COR-L47 (cell line): ENCODE results near the gene ZNF785.
"Not testable (repeated sequence)": the region's sequence is repeated elsewhere in the genome, so short reads cannot be mapped to it uniquely, and the experiment has no call there.

Experiments used
- DNase-seq: peaks from one replicate; lab custom pipeline; 2025; lab: John Stamatoyannopoulos, UW

The ZNF785 gene

DNA sequence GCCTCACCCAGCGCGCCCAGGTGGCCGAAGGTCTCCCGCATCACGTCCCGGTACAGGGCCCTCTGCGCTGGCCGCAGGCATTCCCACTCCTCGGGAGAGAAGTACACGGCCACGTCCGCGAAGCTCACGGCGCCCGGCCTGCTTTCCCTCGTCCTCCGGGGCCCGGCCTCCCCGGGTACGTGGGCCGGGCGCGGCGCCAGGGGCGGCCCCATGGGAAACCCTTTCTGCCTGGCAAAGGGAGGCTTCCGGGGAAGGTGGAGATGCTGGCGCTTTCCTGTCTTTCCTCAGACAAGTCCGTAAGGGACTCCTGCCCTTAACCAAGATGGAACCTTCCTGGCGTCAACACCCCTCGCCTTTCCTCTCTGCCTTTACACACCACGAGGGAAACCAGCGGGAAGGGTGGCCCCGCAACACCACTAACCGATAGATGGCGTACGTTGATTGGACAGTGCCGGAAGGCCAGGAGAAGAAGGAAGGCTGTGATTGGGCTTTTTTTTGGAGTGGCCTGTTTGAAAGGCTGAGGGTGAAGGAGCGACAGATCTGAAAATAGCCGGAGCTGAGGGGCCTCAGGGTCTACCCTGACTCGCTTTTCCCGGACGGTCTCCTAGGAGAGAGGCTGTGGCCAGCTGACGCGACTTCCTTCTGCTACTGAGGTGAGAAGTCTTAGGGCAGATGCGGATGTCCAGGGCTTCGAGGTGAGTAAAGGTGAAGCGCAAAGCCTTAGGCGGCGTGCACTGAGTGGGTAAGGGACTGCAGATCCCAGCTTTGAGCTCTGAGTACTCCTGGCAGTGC, at the start of gene ZNF785:
TSS of gene ZNF785 (minus strand) at position 298 of the 792 bp plus-strand sequence. CDS start at position 212, 86 bp downstream.
- peak; percentile 98 for DNase-seq

DNA sequence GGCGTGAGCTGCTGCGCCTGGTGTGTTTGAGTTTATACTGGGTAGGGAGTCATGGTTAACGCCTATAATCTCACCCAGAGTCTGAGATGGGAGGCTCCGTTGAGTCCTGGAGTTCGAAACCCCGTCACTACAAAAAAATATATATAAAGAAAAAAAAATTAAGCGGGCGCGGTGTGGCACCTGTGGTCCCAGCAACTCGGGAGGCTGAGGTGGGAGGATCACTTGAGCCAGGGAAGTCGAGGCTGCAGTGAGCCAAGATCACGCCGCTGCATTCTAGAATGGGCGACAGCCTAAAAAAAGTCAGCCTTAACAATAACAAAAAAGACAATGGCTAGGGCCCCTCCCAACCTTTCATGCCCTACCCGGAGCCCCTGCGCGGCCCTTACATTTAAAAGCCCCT, 48.0 kb upstream of the ZNF785 start:
- DNase-seq = no peak

GRCh38 chr16:30632454-30632853, 47.0 kb upstream of the ZNF785 start:
- not testable (repeated sequence) for DNase-seq

- DNase-seq = peak; percentile 51
Measured at GRCh38 chr16:30628628-30629540, 43.4 kb upstream of the ZNF785 start.

DNA sequence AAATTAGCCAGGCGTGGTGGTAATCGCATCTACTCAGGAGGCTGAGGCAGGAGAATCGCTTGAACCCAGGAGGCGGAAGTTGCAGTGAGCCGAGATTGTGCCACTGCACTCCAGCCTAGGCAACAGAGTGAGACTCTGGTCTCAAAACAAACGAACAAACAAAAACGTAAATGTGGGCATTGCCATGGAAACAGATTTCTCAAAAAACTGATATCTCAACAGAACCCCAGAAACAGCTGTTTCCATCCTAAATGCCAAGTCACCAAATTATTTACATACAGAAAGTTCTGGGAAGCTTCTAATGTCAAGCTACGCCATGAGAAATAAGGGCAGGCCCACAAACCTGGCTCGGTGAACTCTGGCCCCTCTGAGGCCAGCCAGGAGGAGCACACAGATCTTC, 40.7 kb upstream of the ZNF785 start:
- no peak for DNase-seq

GRCh38 chr16:30623536-30624283, 38.2 kb upstream of the ZNF785 start:
- no peak for DNase-seq

DNA sequence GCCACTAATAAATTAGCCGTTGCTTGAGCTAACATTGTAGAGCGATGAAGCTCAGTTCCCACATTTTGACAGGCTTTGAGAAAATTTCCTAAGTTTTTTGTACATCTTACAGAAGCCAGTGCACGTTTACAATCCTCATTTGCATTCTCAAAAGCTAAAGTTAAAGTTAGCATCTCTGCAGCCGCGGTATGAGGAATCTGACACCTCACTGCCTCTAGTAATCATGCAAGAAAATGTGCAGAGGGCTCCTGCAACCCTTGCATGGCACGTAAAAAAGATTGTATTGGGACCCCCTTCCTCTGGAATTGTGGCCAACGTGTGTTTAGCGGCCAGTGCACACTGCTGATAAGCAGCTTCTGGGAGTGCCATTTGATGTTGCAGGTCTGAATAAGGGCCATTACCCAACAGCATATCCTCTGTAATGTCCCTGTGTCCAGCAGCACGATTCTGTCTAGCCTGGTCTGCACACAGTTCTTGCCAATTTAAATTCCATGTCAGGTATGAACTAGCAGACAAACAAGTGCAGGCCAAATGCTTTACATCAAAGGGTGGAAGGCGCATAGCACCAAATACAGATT, 37.0 kb upstream of the ZNF785 start:
- DNase-seq = no peak

- DNase-seq = no peak
Measured at GRCh38 chr16:30621765-30622164, 36.3 kb upstream of the ZNF785 start.

- no peak for DNase-seq
Measured at GRCh38 chr16:30620169-30620568, 34.7 kb upstream of the ZNF785 start.

GRCh38 chr16:30619638-30620037, 34.1 kb upstream of the ZNF785 start:
- no peak for DNase-seq

- DNase-seq = no peak
Measured at GRCh38 chr16:30619202-30619601, 33.7 kb upstream of the ZNF785 start.

DNA sequence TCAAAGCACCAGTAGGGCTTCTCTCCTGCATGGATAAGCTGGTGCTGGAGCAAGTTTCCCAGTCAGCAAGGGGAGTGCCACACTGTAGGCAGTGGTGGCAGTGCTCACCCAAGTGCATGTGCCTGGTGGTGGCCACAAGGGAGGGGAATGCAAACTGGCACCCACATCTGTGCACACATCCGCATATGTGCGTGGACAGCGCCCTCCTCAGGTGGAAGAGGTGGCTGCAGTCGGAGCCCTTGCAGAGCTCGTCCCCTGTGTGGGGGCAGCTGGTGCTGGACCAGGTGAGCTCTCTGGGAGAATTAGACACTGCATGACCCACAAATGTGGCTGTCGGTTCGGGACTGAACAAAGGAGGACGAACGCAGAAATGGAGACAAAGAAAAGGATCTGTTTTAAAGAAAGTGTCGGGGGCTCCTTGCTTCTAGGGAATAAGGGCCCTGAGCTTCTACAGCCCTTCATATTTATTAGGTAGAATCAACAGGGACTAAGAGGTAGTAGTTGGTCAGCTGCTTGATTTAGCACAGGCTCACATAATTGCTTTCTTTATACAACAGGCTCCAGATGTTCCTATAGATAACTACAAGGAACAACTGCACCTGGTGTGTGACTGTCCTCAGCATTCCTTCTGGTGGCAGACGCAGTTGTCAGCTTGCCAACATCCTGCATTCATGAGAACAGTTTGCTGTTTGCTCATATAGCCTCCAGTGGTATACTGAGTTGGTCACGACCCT, 30.0 kb upstream of the ZNF785 start:
- DNase-seq = peak; percentile 88

- DNase-seq = peak; percentile 94
Measured at GRCh38 chr16:30609926-30610839, 24.7 kb upstream of the ZNF785 start, which contains the start of gene ZNF689. Gene ZNF689 (minus strand): TSS chr16:30610389. CDS start chr16:30610041, 348 bp downstream.

GRCh38 chr16:30609002-30609925, 23.8 kb upstream of the ZNF785 start:
- DNase-seq = peak; percentile 30

- DNase-seq = no peak
Measured at GRCh38 chr16:30606004-30606403, 20.5 kb upstream of the ZNF785 start.

DNA sequence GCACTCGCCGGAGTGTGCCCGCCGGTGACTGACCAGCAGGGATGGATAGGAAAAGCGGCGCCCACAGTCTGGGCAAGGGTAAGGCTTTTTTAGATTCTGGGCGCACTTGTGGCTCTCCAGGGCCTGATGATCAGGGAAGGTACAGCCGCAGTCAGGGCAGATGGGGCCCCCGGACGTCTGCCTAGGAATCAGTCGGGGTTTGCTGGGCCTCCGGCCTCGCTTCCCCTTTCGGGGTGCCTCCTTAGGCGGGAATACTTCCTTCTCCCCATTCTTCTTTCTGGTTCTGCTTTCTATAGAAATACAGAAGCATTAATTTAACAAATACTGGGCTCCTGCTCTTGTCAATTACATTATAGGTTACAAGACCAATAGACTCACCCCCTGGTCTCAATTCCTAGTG, 19.7 kb upstream of the ZNF785 start:
- DNase-seq = no peak

DNA sequence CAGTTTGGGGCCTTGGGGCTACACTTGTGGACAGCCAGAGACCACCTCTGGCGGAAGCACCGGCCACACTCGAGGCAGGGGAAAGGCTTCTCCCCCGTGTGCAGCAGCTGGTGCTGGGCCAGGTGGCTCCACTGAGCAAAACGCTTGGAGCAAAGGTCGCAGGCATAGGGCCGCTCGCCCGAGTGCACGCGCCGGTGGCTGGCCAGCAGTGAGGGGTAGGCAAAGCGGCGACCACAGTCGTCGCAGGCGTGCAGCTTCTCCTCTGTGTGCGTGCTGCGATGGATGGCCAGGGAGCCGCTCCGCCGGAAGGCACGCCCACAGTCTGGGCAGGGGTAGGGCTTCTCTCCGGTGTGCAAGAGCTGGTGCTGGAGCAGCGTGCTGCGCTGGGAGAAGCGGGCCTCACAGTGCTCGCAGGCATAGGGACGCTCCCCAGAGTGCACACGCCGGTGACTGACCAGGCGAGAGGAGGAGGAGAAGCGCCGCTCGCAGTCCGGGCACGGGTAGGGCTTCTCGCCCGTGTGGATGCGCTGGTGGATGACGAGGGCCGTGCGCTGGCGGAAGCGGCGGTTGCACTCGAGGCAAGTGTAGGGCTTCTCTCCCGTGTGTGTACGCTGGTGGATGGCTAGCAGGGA, 18.9 kb upstream of the ZNF785 start:
- DNase-seq = no peak

GRCh38 chr16:30603945-30604315, 18.4 kb upstream of the ZNF785 start:
- no peak for DNase-seq
